ENCODE data around the gene PRDM2.

DNA sequence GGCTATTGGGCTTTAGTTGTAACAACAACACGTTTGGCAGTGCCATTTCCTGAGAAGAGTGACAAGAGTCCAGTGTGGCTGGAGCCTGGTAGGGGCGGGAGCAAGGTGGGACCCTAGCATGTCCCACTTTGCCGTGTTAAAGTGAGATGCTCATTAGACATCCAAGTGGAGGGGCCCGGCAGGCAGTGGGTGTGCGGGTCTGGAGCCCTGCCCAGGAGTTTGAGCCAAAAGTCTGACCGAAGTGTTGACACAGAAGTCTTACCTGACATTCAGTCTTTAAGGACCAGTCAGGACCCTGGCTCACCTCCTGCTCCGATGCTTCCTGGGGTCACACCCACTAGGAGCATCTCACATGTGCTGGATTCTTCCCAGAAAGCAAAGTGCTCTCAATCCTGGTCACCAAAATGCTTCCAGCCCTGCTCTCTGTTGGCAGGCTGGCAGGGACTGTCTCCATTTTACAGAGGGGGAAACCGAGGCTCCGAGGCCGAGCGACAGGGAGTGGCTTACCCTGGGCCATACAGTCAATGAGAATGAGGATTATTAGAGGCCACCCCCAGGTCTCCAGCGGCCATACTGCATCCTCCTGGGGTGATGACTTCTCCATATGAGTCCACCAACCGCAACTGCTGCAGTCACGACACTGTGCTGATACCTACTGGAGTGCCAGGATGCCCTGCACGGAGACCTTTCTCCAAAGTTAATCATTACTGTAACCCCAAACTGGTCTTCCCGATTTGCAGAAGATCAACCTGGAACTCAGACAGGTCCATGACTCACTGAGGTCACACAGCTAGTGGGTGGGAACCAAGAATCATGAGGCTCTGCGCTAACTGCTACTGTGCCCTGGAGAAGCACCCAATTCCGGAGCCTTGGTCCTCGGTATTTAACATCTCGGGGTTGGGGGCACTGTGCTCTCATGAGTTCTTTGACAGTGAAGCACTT is 112.7 kb downstream of the PRDM2 start:
- TF ChIP-seq, protein P1, sequence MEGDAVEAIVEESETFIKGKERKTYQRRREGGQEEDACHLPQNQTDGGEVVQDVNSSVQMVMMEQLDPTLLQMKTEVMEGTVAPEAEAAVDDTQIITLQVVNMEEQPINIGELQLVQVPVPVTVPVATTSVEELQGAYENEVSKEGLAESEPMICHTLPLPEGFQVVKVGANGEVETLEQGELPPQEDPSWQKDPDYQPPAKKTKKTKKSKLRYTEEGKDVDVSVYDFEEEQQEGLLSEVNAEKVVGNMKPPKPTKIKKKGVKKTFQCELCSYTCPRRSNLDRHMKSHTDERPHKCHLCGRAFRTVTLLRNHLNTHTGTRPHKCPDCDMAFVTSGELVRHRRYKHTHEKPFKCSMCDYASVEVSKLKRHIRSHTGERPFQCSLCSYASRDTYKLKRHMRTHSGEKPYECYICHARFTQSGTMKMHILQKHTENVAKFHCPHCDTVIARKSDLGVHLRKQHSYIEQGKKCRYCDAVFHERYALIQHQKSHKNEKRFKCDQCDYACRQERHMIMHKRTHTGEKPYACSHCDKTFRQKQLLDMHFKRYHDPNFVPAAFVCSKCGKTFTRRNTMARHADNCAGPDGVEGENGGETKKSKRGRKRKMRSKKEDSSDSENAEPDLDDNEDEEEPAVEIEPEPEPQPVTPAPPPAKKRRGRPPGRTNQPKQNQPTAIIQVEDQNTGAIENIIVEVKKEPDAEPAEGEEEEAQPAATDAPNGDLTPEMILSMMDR (IDR thresholded peaks at IDR 0.05), result no peak
- TF ChIP-seq POLR2A (IDR thresholded peaks at IDR 0.05), result no peak

Measured in heart left ventricle (tissue), 13 donors.